ENCODE data around the gene FOXI2.
A peak's percentile ranks its signal among the peaks of the same experiment; 100 is the strongest.

FOXI2 gene

GRCh38 chr10:127736915-127737562 lies at the start of gene FOXI2:
Gene FOXI2 (plus strand): TSS chr10:127737185. CDS start chr10:127737274, 89 bp downstream.
- DNase-seq: no peak

- DNase-seq: no peak
Measured at GRCh38 chr10:127687548-127687947, 49.4 kb upstream of the FOXI2 start.

GRCh38 chr10:127690176-127690835 lies 46.7 kb upstream of the FOXI2 start:
- no peak for DNase-seq

- DNase-seq: no peak
Measured at GRCh38 chr10:127694580-127695193, 42.3 kb upstream of the FOXI2 start.

GRCh38 chr10:127695431-127695830 lies 41.6 kb upstream of the FOXI2 start:
- no peak for DNase-seq

- no peak for DNase-seq
Measured at GRCh38 chr10:127698886-127699285, 38.1 kb upstream of the FOXI2 start.

GRCh38 chr10:127699311-127699710 lies 37.7 kb upstream of the FOXI2 start:
- no peak for DNase-seq

GRCh38 chr10:127702271-127702670 lies 34.7 kb upstream of the FOXI2 start:
- no peak for DNase-seq

GRCh38 chr10:127715249-127715648 lies 21.7 kb upstream of the FOXI2 start:
- DNase-seq: no peak

- no peak for DNase-seq
Measured at GRCh38 chr10:127715782-127716378, 21.1 kb upstream of the FOXI2 start.

GRCh38 chr10:127720142-127720541 lies 16.8 kb upstream of the FOXI2 start:
- DNase-seq: no peak

- DNase-seq: no peak
Measured at GRCh38 chr10:127720903-127721302, 16.1 kb upstream of the FOXI2 start.

GRCh38 chr10:127734753-127735152 lies 2.2 kb upstream of the FOXI2 start:
- no peak for DNase-seq

GRCh38 chr10:127735156-127735555 lies 1.8 kb upstream of the FOXI2 start:
- no peak for DNase-seq

- no peak for DNase-seq
Measured at GRCh38 chr10:127735723-127736221, 1.2 kb upstream of the FOXI2 start.

GRCh38 chr10:127736222-127736914 lies 617 bp upstream of the FOXI2 start:
- DNase-seq: peak; percentile 29

- DNase-seq: no peak
Measured at GRCh38 chr10:127737563-127738511, 852 bp downstream of the FOXI2 start.

GRCh38 chr10:127738512-127739424 lies 1.8 kb downstream of the FOXI2 start:
- DNase-seq: peak; percentile 34

- DNase-seq: no peak
Measured at GRCh38 chr10:127739908-127740307, 2.9 kb downstream of the FOXI2 start.

- DNase-seq: no peak
Measured at GRCh38 chr10:127740596-127740995, 3.6 kb downstream of the FOXI2 start.

- DNase-seq: no peak
Measured at GRCh38 chr10:127743205-127743604, 6.2 kb downstream of the FOXI2 start.
